Measurements from ENCODE around the gene NPIPB6. TPM values are rescaled to one million over a fixed set of nuclear protein-coding genes. Genes with fewer than 3 reads are reported as not detected.

NPIPB6 gene
- total RNA-seq, 2 donors from 2014 or later = 3.2 to 5.9 TPM

- Mint-ChIP-seq H3K27ac (no peak overlapping the region), H3K27me3 (no peaks in the 10 kb centered on the region), H3K4me3 (no peak overlapping the region), H3K36me3 (ENCODE audit: low read depth) (no peaks in the 10 kb centered on the region), H3K4me1 (peaks cover 16% of the 10 kb centered on the region)
- no peaks in the 10 kb centered on the region for H3K9me3 ChIP-seq (ENCODE audit: control insufficient read depth, low read length, poor library complexity, severe bottlenecking)
- no peak for ATAC-seq
- DNase-seq = no peak
These were observed 45.1 kb downstream of the NPIPB6 start for GRCh38 chr16:28318042-28318744.

- no peak overlapping the region for H3K4me3 Mint-ChIP-seq
- ATAC-seq = peak; percentile 75
- DNase-seq = peak; percentile 54 to 72 (median 57)
- peaks cover 18% of the 10 kb centered on the region for H3K4me1 Mint-ChIP-seq
- H3K27me3 Mint-ChIP-seq = no peaks in the 10 kb centered on the region
- peaks cover 2% of the 10 kb centered on the region for H3K36me3 Mint-ChIP-seq (ENCODE audit: low read depth)
- H3K27ac Mint-ChIP-seq = peak overlapping the region; percentile 16
- H3K9me3 ChIP-seq (ENCODE audit: control insufficient read depth, low read length, poor library complexity, severe bottlenecking) = no peaks in the 10 kb centered on the region
These were observed 46.0 kb downstream of the NPIPB6 start for GRCh38 chr16:28317040-28317880.

GRCh38 chr16:28316054-28316453 lies 47.3 kb downstream of the NPIPB6 start:
- Mint-ChIP-seq H3K4me3 (no peak overlapping the region), H3K4me1 (peaks cover 28% of the 10 kb centered on the region), H3K36me3 (ENCODE audit: low read depth) (peaks cover 2% of the 10 kb centered on the region), H3K27me3 (no peaks in the 10 kb centered on the region), H3K27ac (no peak overlapping the region)
- H3K9me3 ChIP-seq (ENCODE audit: control insufficient read depth, low read length, poor library complexity, severe bottlenecking) = no peaks in the 10 kb centered on the region
- DNase-seq (no peak), ATAC-seq (no peak)

GRCh38 chr16:28313587-28313986 lies 49.7 kb downstream of the NPIPB6 start:
- H3K27ac Mint-ChIP-seq = no peak overlapping the region
- no peak for ATAC-seq

GRCh38 chr16:28312327-28312726 lies 51.0 kb downstream of the NPIPB6 start:
- ATAC-seq (no peak), DNase-seq (no peak)
- peaks cover 5% of the 10 kb centered on the region for H3K36me3 Mint-ChIP-seq (ENCODE audit: low read depth)
- H3K4me3 Mint-ChIP-seq = peak overlapping the region; percentile 71
- peak overlapping the region; percentile 96 for H3K27ac Mint-ChIP-seq
- no peaks in the 10 kb centered on the region for H3K27me3 Mint-ChIP-seq
- H3K9me3 ChIP-seq (ENCODE audit: control insufficient read depth, low read length, poor library complexity, severe bottlenecking) = no peaks in the 10 kb centered on the region
- peaks cover 46% of the 10 kb centered on the region for H3K4me1 Mint-ChIP-seq

More at GRCh38 chr16:28313587-28313986, 49.7 kb downstream of the NPIPB6 start:
- H3K9me3 ChIP-seq (ENCODE audit: control insufficient read depth, low read length, poor library complexity, severe bottlenecking) = no peaks in the 10 kb centered on the region
- Mint-ChIP-seq H3K36me3 (ENCODE audit: low read depth) (peaks cover 5% of the 10 kb centered on the region), H3K27me3 (no peaks in the 10 kb centered on the region), H3K4me3 (no peak overlapping the region), H3K4me1 (peaks cover 48% of the 10 kb centered on the region)
- no peak for DNase-seq

GRCh38 chr16:28311913-28312312 lies 51.4 kb downstream of the NPIPB6 start:
- DNase-seq (no peak), ATAC-seq (peak; percentile 46)
- Mint-ChIP-seq H3K27ac (peak overlapping the region; percentile 96), H3K36me3 (ENCODE audit: low read depth) (peaks cover 5% of the 10 kb centered on the region), H3K4me1 (peaks cover 43% of the 10 kb centered on the region), H3K27me3 (no peaks in the 10 kb centered on the region), H3K4me3 (peak overlapping the region; percentile 71)
- no peaks in the 10 kb centered on the region for H3K9me3 ChIP-seq (ENCODE audit: control insufficient read depth, low read length, poor library complexity, severe bottlenecking)

GRCh38 chr16:28311413-28311812 lies 51.9 kb downstream of the NPIPB6 start:
- no peaks in the 10 kb centered on the region for H3K9me3 ChIP-seq (ENCODE audit: control insufficient read depth, low read length, poor library complexity, severe bottlenecking)
- ATAC-seq = no peak

GRCh38 chr16:28310796-28311195 lies 52.5 kb downstream of the NPIPB6 start:
- H3K9me3 ChIP-seq (ENCODE audit: control insufficient read depth, low read length, poor library complexity, severe bottlenecking) = no peaks in the 10 kb centered on the region
- H3K4me3 Mint-ChIP-seq = peak overlapping the region; percentile 86
- H3K27ac Mint-ChIP-seq = peak overlapping the region; percentile 96
- peaks cover 5% of the 10 kb centered on the region for H3K36me3 Mint-ChIP-seq (ENCODE audit: low read depth)
- DNase-seq = no peak
- peaks cover 48% of the 10 kb centered on the region for H3K4me1 Mint-ChIP-seq
- ATAC-seq = no peak
- no peaks in the 10 kb centered on the region for H3K27me3 Mint-ChIP-seq

More at GRCh38 chr16:28311413-28311812, 51.9 kb downstream of the NPIPB6 start:
- H3K27me3 Mint-ChIP-seq = no peaks in the 10 kb centered on the region
- H3K4me3 Mint-ChIP-seq = peak overlapping the region; percentile 86
- H3K36me3 Mint-ChIP-seq (ENCODE audit: low read depth) = peaks cover 5% of the 10 kb centered on the region
- H3K4me1 Mint-ChIP-seq = peaks cover 42% of the 10 kb centered on the region
- DNase-seq = no peak
- H3K27ac Mint-ChIP-seq = peak overlapping the region; percentile 96

- peak overlapping the region; percentile 96 for H3K27ac Mint-ChIP-seq
- peaks cover 49% of the 10 kb centered on the region for H3K4me1 Mint-ChIP-seq
- no peaks in the 10 kb centered on the region for H3K9me3 ChIP-seq (ENCODE audit: control insufficient read depth, low read length, poor library complexity, severe bottlenecking)
- no peaks in the 10 kb centered on the region for H3K27me3 Mint-ChIP-seq
- H3K4me3 Mint-ChIP-seq = peak overlapping the region; percentile 86
- DNase-seq (peak; percentile 43 to 64 (median 63)), ATAC-seq (peak; percentile 89)
- peaks cover 8% of the 10 kb centered on the region for H3K36me3 Mint-ChIP-seq (ENCODE audit: low read depth)
These were observed 53.4 kb downstream of the NPIPB6 start for GRCh38 chr16:28309811-28310311.

- Mint-ChIP-seq H3K4me3 (no peak overlapping the region), H3K27ac (peak overlapping the region; percentile 96), H3K4me1 (peaks cover 52% of the 10 kb centered on the region), H3K27me3 (no peaks in the 10 kb centered on the region), H3K36me3 (ENCODE audit: low read depth) (peaks cover 8% of the 10 kb centered on the region)
- ATAC-seq (no peak), DNase-seq (no peak)
- H3K9me3 ChIP-seq (ENCODE audit: control insufficient read depth, low read length, poor library complexity, severe bottlenecking) = no peaks in the 10 kb centered on the region
These were observed 54.3 kb downstream of the NPIPB6 start for GRCh38 chr16:28308794-28309584.

- Mint-ChIP-seq H3K4me3 (no peak overlapping the region), H3K27ac (no peak overlapping the region), H3K36me3 (ENCODE audit: low read depth) (peaks cover 8% of the 10 kb centered on the region), H3K4me1 (peaks cover 55% of the 10 kb centered on the region), H3K27me3 (no peaks in the 10 kb centered on the region)
- ATAC-seq (no peak), DNase-seq (no peak)
- H3K9me3 ChIP-seq (ENCODE audit: control insufficient read depth, low read length, poor library complexity, severe bottlenecking) = no peaks in the 10 kb centered on the region
These were observed 55.4 kb downstream of the NPIPB6 start for GRCh38 chr16:28307936-28308335.

- H3K4me3 Mint-ChIP-seq = no peak overlapping the region
- no peak overlapping the region for H3K27ac Mint-ChIP-seq
- H3K9me3 ChIP-seq (ENCODE audit: control insufficient read depth, low read length, poor library complexity, severe bottlenecking) = no peaks in the 10 kb centered on the region
- no peak for DNase-seq
- peaks cover 7% of the 10 kb centered on the region for H3K36me3 Mint-ChIP-seq (ENCODE audit: low read depth)
- ATAC-seq = no peak
- no peaks in the 10 kb centered on the region for H3K27me3 Mint-ChIP-seq
- peaks cover 42% of the 10 kb centered on the region for H3K4me1 Mint-ChIP-seq
These were observed 59.1 kb downstream of the NPIPB6 start for GRCh38 chr16:28304214-28304613.

GRCh38 chr16:28303132-28303531 lies 60.2 kb downstream of the NPIPB6 start:
- H3K4me1 Mint-ChIP-seq = peaks cover 39% of the 10 kb centered on the region
- H3K27me3 Mint-ChIP-seq = no peaks in the 10 kb centered on the region
- ATAC-seq = no peak
- no peak overlapping the region for H3K27ac Mint-ChIP-seq
- peaks cover 7% of the 10 kb centered on the region for H3K36me3 Mint-ChIP-seq (ENCODE audit: low read depth)
- no peak overlapping the region for H3K4me3 Mint-ChIP-seq
- H3K9me3 ChIP-seq (ENCODE audit: control insufficient read depth, low read length, poor library complexity, severe bottlenecking) = no peaks in the 10 kb centered on the region
- no peak for DNase-seq
